Hematopoietic multipotent progenitor cell (in vitro differentiated cells): ENCODE measurements around the gene RNF14. TPM values are rescaled to one million over a fixed set of nuclear protein-coding genes. Genes with fewer than 3 reads are reported as not detected.

Experiments
- DNase-seq, 3 donors: peaks; one replicate each; pipeline ENCODE4 v3.0.0-alpha.2; 2011 to 2015; ENCODE audit warnings: low read depth in 2 of 3, low spot score in 2 of 3
- total RNA-seq: library from RNA; depleted of rRNA; stranded (reverse); fragments of >200 nt; gene quantifications from one replicate; pipeline ENCODE4 v1.2.3, GENCODE V29; 2012

RNF14 gene
- total RNA-seq, 1 donor, result 14.3 TPM

DNA sequence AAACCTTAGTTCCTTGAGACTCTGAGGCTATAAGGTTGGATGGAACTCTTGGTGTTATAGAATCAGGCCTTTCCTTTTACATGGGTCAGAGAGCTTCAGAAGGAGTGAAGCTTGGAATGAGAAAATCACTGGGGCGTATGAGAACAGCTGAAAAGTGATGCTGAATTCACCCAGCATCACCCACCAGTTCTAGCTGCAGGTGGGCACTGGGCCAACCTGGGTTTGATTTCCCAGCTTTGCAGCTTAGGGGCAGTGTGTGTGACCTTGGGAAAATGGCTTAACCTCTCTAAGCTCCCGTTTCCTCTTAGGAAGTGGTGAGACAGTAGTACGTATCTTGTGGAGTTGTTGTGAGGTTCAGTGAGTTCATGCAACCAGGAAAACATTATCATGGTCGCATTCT, 21.6 kb upstream of the RNF14 start:
- DNase-seq, result no peak

DNA sequence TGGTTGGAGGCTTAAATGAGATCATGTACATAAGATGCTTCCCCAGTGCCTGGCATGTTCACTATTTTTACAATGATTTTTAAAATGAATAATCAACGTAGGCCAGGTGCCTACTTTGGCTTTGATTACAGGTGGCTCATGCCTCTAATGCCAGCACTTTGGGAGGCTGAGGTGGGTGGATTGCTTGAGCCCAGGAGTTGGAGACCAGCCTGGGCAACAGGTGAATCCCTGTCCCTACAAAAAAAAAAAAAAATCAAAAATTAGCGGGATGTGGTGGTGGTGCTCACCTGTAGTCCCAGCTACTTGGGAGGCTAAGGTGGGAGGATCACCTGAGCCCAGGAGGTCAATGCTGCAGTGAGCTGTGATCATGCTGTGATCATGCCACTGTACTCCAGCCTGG, 20.1 kb upstream of the RNF14 start:
- no peak for DNase-seq

DNA sequence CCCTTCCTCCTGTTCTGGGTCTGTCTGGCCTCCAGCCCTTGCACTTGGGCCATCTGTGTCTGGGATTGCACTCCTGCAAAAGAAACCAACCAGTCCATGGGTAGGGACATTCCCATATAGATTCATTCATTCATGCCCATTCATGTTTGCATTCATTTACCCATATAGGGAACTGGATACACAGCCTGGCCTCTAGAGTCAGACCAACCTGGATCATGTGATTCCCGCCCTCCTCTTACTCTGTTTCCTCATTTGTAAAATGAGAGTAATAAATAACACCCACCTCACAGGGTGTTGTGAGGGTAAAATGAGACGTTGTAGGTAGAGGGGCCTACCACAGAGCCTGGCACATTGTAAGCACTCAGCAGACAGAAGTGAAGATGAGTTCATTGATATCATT, 19.4 kb upstream of the RNF14 start:
- no peak for DNase-seq

DNA sequence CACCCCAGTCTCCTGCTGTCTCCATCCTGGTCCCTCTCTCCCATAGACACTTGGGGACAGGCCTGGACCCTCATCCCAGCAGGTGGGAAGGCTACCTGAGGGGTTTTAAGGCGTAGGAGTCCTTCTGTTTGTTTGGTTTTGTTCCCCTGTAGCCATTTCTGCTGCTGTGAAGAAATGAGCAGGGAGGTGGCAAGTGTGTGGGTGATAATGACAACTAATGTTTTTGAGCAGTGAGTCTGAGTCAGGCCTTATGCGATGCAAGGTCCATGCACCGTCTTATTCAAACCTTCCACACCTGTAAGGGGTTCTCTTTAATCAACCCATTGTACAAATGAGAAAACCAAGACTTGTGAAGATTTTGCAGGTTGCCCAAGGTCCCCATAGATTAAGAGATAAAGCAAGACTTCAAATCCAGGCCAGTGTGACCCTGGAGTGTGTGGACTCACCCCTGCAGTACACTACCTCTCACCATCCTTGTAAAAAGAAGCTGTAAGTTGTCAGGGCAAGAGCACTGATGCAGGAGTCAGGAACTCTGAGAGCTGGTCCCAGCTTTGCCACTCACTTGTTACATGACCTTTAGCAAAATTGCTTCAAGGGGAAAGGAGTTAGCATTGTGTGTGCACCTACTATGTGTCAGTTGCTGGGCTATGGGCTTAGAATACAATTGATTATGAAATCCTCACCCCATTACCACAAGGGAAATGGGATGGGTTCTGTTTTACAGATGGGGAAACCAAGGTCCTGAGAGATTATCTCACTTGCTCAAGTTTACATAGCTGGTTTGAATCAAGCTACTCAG, 18.5 kb upstream of the RNF14 start:
- DNase-seq, result no peak

DNA sequence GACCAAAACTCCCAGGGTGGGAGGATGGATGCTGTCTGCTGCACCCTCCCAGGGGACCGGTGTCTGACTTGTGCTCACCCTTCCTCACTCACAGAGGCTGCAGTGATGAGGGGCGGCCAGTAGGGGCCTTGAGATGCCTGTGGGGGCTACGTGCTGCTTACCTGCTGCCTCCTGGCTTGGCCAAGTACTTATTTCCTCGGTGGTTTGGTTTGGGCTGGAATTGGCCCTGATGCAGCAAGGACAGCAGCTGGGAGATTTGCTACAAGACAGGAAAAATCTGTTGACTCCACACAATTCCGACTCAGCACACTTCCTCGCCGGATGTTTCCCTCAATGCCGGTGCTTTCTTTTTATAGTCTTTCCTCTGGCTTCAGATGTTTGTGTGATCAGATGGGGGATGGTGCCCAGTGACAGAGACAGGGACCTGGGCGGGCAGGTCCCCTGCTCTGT, 17.5 kb upstream of the RNF14 start:
- peak in 2 of 3 donors; percentile 17 to 40 for DNase-seq

DNA sequence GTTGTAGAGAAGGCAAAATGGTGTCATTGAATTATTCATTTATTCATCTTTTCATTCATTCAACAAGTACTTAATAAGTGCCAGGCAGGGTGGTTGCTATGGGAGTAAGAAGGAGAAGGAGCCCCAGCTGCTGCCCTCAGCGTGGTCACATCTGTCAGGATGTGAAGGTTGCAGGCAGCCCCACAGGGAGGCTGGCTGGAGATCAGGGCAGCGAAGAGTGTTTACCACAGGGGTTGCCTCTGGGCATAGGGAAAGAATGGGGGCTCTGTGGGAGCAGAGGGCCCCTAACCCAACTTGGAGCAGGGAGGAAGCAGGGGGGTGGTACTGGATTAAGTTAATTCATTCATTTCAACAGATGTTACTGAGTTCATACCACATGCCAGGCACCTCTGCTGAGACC, 16.9 kb upstream of the RNF14 start:
- peak in 1 of 3 donors; percentile 53 for DNase-seq

DNA sequence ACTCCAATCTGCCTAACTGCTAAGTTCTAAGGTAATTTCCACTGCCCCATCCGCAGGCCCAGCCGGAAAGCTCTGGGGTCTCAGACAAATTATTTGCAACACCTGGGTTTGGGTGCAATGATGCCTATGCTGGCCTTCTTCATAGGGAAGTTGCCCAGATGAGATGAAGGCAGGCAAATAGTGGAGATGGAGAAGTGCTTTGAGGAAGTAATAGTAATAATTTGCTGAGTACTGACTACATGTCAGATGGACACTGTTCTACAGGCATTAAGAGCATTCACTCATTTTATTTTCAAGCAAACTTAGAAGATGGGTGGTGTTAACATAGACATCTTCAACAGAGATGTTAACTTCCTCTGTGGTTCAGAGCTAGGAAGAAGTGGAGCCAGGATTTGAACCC, 14.7 kb upstream of the RNF14 start:
- peak in 1 of 3 donors; percentile 21 for DNase-seq

DNA sequence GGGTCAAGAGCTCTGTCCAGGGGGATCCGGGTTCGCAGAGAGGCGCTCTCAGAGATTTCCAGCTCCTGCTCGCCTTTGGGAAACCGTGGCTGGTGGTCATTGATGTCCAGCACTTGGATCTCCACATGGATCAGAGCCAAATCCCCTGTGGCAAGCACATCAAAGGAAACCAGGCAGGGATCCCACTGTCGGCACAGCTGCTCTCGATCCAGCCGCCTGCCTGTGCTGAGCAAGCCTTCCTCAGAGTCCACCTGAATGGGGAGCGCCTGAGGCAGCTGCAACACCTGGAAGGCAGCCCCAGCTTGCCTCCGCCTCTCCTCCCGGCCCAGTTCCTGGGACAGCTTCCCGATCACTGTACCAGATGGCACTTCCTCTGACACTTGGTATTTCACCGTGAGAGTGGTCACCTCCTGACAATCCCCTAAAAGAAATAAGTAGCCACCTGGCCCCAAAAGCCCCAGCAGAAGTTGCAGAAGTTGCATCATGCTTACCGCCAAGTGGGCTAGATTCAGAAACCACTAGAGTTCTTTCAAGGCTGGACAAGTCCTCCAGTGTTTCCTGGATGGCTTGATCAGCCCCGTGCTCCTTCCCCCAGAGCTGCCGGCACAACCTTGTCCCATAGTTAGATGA, 11.4 kb upstream of the RNF14 start:
- DNase-seq, result peak in 1 of 3 donors; percentile 33

DNA sequence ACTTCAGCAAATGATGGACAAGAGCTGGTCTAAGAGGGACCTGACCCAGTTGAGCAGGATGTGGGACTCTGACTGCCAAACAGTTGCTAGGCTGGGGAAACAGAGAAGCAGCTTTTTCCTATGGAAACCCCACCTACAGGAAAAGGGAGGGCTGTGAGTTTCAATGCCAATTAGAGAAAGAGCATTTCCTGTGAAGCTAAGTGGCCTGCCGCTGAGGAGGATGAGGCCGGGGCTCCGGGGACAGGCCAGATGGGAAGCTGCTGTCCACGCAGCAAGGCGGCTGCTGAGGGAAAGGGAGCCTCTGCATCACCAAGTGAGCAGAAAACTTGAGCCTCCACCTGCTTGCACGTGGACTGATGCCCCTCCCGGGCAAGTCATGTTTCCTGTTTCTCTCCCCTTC, 10.8 kb upstream of the RNF14 start, which contains the start of gene PCDH12:
Gene PCDH12 (minus strand): TSS at position 90 of the 400 bp plus-strand sequence. CDS start 351 bp downstream, outside the sequence.
- DNase-seq, result peak in 1 of 3 donors; percentile 26

DNA sequence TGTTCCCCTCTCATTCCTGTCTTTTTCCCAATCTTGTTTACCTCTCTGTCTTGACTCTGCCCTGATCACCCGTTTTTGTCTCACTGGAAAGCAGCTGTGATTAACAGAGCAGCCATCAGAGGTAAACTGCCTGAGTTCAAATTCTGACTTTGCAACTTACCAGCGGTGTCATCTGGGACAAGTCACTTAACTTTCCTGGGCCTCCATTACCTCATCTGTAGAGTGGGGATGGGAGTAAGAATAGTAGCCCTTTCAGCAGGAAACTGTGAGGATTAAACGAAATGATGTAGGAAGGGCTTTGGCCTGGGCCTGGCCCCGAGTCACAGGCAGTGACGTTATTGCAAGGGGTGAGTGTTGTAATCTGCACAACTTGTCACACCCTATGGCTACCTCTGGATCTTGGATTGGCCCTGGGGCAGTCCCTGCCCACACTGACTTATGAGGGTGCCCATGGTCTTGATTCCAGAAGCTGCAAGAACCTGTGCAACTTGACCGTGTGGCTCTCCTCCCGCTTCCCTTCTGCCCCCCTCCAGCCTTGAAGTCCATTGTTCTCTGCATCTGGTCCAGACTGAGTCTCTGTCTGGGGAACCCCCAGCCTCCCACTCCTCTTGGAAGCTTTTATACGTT, 10.2 kb upstream of the RNF14 start:
- no peak for DNase-seq

DNA sequence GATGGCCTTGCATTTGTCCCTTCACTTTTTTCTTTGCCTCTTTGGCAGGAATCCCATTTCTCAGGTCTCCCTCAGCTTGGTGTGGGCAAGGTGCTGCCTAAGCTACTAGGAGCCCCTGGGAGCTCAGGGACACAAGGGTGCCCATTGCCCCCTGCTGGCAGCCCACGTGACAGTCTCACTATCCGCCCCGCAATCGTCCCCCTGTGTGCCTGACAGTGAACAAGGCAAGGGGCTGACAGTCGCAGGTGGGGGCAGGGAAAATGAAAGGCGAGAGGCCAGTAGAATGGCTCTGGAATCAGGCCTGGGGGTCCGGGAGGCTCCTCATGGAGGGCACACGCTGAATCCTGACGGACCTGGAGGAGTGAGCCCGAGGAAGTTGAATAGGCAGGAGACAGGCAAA, 8.9 kb upstream of the RNF14 start:
- peak in 2 of 3 donors; percentile 33 to 53 for DNase-seq

DNA sequence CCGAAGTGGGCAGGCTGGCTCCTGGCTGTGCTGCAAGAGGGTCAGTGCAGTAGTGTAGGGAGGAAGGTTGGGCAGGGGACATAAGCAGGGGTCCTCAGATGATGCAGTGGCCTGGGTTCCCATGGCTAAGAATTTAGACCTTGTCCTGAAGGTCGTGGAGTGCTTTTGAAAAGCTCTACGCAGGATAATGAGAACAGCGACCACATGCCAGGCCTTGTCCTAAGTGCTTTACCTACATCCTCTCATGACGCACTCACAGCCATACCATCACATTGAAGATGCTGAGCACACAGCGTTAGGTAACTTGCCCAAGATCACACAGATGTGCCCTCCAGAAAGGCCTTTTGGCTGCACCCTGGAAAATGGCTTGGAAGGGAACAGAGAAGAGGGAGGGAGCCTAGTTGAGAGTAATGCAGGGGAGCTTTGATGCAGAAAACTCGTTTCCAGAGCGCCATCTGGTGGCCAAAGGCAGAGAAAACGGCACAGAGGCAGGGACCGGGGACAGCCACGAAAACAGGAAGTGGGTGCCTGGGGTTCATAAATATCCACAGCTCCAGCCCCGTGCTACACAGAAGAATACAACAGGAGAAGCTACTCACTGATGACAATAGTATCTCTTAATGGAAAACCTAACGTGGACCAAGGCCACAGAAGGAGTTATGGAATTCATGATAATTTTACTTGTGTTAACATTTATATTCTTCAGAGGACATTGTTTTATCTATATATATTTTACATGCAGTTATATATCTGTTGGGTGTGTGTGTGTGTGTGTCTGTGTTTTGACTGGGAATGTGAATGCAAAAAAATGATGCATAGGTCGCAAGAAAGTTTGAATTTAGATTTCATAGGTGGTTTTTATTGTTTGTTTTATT, 8.2 kb upstream of the RNF14 start:
- DNase-seq, result peak; percentile 83 to 96 (median 87)

DNA sequence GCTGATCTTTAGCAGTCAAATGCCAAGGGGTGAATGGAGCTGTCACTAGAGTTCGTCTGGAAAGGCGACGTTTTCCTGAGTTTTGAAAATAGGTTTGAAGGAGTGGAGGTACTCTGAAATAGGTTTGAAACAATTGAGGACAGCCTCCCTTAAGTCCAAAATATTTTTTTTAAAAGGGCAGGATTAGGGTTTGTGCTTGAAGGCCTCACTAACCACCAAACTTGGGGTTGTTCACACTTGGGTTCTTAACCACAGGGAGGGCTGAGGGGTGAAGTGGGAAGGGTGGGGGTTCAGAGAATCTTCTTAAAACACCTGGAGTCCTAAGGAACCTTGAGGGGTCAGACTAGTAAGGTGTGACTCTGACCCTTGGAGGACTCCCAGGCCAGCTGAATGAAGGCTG, 7.4 kb upstream of the RNF14 start:
- DNase-seq, result no peak

DNA sequence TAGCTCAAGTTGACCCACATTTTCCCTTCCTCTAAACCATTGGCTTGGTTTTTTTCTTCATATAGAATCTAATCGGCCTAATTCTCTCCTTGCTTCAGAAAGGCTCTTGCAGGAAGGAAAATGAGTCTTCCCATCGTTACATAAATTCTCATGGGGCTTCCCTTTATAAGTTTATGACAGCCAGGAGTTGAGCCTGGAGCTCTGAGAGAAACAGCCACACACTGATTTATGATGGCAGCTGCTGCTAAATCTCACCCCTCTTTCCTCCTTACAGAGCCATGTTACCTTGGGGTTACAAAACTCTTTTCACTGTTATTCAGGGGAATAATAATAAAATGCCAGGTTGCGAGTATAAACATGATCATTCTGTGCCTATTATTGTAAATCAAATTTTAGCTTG, 5.2 kb upstream of the RNF14 start:
- DNase-seq, result no peak

DNA sequence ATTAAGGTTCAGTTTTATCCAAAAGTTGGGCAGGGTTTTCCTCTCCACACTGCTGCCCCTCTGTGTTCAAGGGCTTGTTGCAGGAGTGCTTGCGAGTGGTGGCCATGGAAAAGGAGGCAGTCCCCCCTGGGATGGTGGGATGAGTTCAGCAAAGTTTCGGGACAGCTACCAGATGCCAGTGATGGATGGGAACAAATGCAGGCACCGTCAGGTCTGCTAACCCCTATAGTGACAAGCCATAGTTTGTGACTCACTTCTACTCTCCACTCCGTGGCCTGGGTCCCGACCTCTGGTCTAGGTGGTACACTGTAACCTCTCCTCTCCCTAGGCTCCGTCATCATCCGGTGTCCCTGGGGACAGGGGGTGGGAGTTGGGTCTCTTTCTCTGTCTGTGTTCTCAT, 3.8 kb upstream of the RNF14 start:
- no peak for DNase-seq

DNA sequence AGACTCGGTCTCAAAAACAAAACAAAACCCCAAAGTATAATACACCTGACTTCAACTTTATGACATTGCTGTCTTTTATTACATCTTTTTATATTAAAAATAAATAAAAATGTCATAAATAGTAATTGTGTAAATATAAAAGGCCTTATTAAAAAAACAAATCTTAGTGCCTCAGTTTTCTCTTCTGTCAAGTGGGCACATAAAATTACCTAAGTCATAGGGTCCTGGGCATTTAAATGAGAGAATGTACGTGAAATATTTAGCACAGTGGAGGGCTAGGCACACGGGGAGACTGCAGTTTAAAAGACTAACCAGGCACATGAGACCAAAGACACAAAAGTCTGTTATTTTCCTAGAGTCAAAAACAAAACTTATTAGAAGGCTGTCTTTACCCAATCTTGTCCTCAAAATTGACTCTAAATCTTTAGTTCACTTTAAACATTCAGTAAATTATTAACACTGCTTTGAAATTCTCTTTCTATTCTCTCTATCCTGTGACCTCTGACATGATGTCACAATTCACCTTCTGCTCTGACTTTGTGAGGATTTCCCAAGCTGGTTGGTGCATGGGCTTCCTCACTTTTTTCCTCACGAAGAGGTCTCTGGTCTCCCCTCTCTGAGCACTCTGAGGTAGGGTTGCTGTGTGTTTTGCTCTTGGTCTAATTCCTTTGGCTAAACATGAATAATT, 2.5 kb upstream of the RNF14 start:
- no peak for DNase-seq

DNA sequence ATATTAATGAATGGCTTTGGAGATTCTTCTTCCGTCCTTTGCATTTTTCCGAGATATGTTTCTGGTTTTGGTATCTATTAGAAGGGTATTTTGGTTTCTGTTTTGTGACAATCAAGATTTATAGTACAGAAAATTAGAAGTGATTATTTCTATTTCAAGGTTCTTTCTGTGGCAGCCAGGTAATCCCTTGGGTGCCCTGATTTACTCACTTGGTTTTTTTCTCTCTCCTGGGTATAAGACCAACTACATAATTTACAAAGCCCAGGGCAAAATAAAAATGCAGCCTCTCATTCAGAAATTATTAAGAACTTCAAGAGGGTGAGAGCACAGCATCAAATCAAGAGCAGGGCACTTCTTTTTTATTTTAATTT, 2.0 kb upstream of the RNF14 start:
- no peak for DNase-seq

DNA sequence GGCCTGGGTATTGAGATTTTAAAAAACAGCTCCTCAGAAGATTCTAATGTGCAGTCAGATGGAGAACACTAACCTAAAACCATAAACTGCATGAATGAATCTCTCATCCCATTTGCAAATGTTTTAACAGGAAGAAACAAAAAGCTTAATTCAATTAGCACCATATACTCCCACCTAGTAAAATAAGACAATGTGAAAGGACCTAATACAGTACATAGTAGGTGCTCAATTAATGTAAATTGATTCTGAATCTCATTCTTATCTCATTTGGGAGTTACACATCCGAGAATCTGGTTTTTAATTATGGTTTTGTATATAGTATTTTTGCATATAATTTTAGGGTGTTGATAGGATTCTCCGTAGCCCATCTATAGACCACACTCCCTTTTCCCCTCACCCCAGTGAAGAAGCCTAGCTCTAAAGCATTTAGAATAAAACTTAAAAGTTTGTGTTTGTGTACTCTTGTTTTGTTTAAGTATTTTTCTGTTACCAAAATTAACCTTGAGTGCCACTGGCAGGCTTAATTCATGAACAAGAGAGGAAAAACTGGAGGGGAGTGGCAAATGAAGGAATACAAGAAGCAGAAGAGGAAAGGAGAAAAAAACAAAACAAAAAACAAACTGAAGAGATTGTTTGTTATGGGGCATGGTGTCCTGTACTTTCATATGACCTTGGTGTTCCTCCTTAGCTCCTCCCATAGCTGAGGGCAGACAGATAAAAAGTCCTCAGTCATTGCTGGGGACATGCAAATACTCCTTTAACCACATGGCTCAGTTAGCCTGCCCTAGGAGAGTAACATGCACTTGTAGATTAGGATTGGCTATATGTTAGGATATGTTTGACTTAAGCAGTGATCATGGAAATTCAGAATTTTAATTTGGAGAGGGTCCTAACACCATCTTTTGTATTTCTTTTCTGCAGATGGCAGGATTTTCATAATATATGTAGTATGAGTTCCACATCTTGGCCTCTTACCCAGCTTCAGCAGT, 1.2 kb downstream of the RNF14 start:
- DNase-seq, result peak in 1 of 3 donors; percentile 39
